GM13977 (cell line): Measurements from ENCODE around the gene LYRM4.
A peak's percentile ranks its signal among the peaks of the same experiment; 100 is the strongest.

Experiments used
- DNase-seq: peaks from one replicate; pipeline ENCODE4 v3.0.0; 2012; ENCODE audit warnings: low spot score
- in situ Hi-C: fragments of 300-500 bp; cut with MboI; formaldehyde crosslinking; loops from one replicate; pipeline ENCODE4 v1.12.0; 2022; ENCODE audit warnings: low sequenced_read_pairs, low pct_unique_long_range_greater_than_20kb, mixed read lengths, inconsistent platforms; ENCODE audit not compliant: unreplicated experiment
- TF ChIP-seq, protein P1 (sequence below): IDR thresholded peaks from 2 replicates; pipeline ENCODE4 v1.5.1; 2012; ENCODE audit warnings: mild to moderate bottlenecking, control low read depth; ENCODE audit not compliant: insufficient read depth; ENCODE audit errors: extremely low read depth, missing control alignments

LYRM4 gene

DNA sequence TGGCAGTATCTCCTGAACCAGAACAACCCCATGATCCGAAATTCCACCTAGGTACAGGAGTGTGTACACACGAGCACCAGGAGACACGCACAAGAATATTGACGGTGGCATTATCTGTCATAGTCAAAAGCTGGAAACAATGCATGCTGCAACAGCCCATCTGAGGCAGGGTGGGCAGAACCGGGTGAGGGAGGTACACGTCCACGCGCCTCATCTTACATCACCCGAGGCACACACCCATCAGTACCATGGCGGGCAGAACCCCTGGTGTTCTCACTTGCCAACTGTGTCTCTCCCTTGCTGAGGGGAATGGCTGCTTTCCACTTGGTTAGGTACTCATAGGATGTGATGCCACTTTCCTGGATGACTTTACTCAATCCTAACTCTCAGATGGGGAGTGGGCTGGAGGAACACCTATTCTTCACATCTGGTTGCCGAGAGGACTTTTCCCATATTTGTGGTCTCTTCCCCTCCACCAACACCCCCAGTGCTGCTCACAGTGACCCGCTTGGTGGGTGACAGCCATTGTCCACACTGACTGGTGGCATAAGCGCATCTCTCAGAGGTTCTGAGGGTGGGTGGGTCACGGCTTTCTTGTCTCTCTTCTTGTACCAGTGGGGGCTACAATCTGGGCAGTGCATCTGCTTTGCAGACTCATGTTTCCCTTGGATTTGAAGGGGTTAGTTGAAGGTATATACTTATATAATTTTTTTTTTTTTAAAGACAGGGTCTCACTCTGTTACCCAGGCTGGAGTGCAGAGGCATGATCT is 162.1 kb downstream of the LYRM4 start:
- no peak for DNase-seq
- in situ Hi-C loops, result no loop called here
- TF ChIP-seq, protein P1, sequence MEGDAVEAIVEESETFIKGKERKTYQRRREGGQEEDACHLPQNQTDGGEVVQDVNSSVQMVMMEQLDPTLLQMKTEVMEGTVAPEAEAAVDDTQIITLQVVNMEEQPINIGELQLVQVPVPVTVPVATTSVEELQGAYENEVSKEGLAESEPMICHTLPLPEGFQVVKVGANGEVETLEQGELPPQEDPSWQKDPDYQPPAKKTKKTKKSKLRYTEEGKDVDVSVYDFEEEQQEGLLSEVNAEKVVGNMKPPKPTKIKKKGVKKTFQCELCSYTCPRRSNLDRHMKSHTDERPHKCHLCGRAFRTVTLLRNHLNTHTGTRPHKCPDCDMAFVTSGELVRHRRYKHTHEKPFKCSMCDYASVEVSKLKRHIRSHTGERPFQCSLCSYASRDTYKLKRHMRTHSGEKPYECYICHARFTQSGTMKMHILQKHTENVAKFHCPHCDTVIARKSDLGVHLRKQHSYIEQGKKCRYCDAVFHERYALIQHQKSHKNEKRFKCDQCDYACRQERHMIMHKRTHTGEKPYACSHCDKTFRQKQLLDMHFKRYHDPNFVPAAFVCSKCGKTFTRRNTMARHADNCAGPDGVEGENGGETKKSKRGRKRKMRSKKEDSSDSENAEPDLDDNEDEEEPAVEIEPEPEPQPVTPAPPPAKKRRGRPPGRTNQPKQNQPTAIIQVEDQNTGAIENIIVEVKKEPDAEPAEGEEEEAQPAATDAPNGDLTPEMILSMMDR, result no peak

DNA sequence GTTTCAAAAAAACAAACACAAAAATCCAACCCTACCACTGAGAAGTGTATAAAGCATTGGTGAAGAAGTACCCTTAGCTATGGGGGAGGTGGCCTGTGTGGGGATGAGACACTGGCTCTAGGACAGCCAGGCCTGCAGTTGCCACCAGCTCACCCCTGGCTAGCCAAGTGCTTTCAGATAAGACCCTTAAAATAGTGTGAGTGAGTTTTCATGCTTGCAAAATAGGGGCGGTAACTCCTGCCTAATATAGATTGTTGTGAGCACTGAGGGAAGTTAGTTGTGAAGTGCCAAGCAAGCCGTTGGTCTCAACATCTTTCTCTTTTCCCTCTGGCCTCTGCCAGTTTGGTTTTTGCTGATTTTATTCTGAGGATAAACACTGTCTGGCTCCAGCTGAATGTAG is 164.3 kb downstream of the LYRM4 start:
- no peak for DNase-seq
- TF ChIP-seq, protein P1, result no peak
- in situ Hi-C loops, result no loop called here

DNA sequence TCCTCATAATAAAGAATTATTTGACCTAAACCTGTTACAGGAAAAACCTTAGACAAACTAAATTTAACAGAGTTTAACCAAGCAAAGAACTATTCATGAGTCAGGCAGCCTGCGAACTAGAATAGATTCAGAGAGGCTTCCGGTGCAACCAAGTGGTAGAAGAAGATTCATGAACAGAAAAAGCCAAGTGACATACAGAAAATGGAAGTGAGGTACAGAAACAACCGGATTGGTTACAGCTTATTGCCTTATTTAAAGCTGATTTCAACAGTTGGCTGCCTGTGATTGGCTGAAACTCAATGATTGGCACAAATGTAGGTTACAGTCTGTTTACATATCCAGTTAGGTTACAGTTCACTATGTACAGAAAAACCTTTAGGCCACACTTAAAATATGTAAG is 165.5 kb downstream of the LYRM4 start:
- peak; percentile 68 for DNase-seq
- in situ Hi-C loops, result no loop called here
- TF ChIP-seq, protein P1, result no peak

DNA sequence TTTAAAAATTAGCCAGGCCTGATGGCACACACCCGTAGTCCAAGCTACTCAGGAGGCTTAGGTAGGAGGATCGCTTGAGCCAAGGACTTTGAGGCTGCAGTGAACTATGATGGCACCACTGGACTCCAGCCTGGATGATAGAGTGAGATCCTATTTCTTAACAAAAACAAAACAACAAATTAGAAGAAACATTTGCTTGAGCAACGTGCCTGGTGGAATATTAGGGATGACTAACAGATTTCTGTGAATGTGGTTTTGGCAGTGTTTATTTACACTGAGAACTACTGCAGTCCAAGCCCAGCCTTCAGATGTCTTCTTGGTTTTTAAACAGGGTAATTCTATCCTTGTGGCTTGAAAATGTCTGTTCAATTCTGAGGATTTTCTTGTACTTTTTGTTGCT is 166.4 kb downstream of the LYRM4 start:
- no peak for DNase-seq
- in situ Hi-C loops, result no loop called here
- TF ChIP-seq, protein P1, result no peak

DNA sequence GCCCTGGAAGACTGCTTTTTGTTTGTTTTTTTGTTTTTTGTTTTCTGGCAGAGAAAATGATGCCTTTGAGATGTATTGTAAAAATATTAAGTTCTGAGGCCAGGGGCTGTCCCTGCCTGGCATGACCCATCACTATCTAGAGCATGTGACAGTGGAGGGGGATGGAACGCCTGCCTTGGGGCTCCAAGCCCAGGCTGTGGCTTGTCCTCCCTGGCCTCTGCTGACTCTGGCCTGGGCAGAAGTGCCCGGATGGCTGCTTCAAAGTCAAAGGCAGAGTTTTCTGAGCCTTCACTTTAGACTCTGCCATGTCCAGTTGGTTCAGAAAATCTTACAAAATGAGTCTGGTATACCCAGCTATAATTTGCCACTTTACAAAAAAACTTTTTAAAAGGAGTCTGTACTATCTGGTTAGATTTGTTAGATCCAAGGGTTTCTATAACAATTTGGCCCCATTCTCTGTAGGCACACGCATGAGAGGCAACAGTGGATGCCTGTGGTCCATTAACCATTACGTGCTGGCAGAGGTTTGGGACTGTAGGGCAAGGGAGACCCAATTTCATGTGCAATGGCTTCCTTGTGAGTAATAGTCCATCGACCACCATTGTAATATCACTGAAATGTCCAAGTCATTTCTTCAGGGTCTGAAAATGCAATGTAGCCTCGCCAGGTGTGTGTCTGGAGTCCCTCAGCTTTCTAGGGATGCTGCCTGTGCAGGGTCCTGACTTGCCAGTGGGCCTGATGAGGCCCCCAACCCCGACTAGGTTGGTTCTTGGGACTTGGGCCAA is 167.3 kb downstream of the LYRM4 start:
- no peak for DNase-seq
- TF ChIP-seq, protein P1, result no peak
- in situ Hi-C loops, result no loop called here

DNA sequence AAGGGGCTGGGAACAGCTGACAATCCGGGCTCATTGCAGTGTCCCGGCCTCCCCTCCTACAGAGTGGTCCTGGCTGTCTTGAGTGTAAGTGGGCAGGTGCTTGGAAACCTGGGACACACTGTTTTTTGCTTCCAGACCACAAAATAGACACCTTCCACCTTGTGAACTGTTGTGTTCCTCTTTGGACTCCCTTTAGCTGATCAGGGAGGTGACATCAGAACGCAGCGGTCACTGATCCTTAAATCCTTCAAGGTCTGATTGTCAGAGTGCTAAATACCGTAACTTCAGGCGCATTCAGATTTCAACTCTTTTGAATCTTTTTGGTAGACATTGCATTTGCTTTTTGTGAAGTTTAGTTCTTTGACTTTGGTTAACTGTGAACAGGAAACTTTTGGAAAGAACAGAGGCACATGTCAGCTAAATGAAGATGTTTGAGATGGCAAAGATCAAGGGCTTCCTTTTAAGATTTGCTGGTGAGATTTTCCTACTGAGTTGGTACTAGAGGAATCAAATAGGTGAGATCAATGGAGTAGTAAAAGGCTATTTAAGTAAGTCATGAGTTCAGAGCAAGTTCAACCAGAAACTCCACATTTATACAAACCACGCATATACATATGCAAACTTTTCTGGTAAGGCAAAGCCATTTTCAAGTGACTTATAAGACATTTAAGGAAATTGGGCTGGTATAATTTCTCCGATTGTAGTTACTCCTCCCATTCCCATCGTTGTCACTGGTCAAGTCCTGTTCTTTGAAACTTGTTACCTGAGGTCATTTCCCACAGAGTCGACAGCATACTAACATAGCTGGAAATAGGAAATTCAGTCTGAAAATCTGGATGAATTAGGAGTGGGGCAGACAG is 169.3 kb downstream of the LYRM4 start:
- TF ChIP-seq, protein P1, result no peak
- in situ Hi-C loops, result no loop called here
- DNase-seq, result peak; percentile 36
